Measurements from ENCODE around the gene ABITRAM. TPM values are rescaled to one million over a fixed set of nuclear protein-coding genes. Genes with fewer than 3 reads are reported as not detected.
A peak's percentile ranks its signal among the peaks of the same experiment; 100 is the strongest.
"Not testable (repeated sequence)": the region's sequence is repeated elsewhere in the genome, so short reads cannot be mapped to it uniquely, and the experiment has no call there.

The ABITRAM gene, protein sequence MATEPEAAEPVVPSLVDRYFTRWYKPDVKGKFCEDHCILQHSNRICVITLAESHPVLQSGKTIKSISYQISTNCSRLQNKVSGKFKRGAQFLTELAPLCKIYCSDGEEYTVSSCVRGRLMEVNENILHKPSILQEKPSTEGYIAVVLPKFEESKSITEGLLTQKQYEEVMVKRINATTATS
- total RNA-seq (2022) (39.4 and 45.5 TPM in 2 replicates), Bru-seq, nascent RNA (percentile 74 among the genes with signal in this experiment), BruChase-seq, experiment 1, labeled RNA remaining after a 6-hour chase (percentile 90 among the genes with signal in this experiment), BruChase-seq, experiment 2, labeled RNA remaining after a 2-hour chase (percentile 81 among the genes with signal in this experiment)
- long read RNA-seq, transcript FAM206A-201 (6 exons, 2,134 nt): major isoform, 65 of 78 reads
- long read RNA-seq, partial matches to known transcripts: 2 of 78 reads
- long read RNA-seq, other reads (novel, unspliced or antisense): 10 of 78 reads

GRCh38 chr9:108934323-108934893 lies at the start of gene ABITRAM:
TSS of gene ABITRAM (plus strand) at chr9:108934400. CDS start at chr9:108934487, 87 bp downstream.
- no peak for TF ChIP-seq CTCF (IDR thresholded peaks at IDR 0.05; ENCODE audit: unreplicated experiment)
- DNase-seq (ENCODE audit: unreplicated experiment): peak; percentile 75
- no TSS peak for BruUV-seq (replicated peaks)
- POLR2A ChIA-PET: interaction anchor here (0.7 to 1.4 kb wide), 11 partner anchors 12 to 184 kb away, joined by 3 to 5 read pairs (median 4); no protein-coding TSS in a partner anchor
- Mint-ChIP-seq H3K27me3 (ENCODE audit: insufficient read depth, unreplicated experiment) (no peaks in the 10 kb centered on the region), H3K4me3 (ENCODE audit: unreplicated experiment) (peak within 1 kb of the TSS; percentile 98), H3K9me3 (ENCODE audit: unreplicated experiment) (no peaks in the 10 kb centered on the region), H3K27ac (ENCODE audit: low read depth, unreplicated experiment) (peak within 1 kb of the TSS; percentile 93), H3K36me3 (ENCODE audit: insufficient read depth, unreplicated experiment) (peaks cover 48% of the 10 kb centered on the region), H3K4me1 (ENCODE audit: insufficient read depth, unreplicated experiment) (peaks cover 24% of the 10 kb centered on the region)
- intact Hi-C loops (cut with micrococcal nuclease): loop anchor here (2.0 kb wide), 1 partner anchor 386 kb away; the partner anchor contains the start of gene EPB41L4B
- CTCF ChIA-PET: interaction anchor here (0.7 to 1.9 kb wide), 6 partner anchors 17 to 388 kb away, joined by 3 to 5 read pairs (median 3); no protein-coding TSS in a partner anchor

GRCh38 chr9:108884701-108885100 lies 49.5 kb upstream of the ABITRAM start:
- TF ChIP-seq CTCF (IDR thresholded peaks at IDR 0.05; ENCODE audit: unreplicated experiment): no peak
- ChIA-PET CTCF (interaction anchor here (1.0 to 1.2 kb wide), 2 partner anchors 34 to 67 kb away, joined by 3 read pairs; no protein-coding TSS in a partner anchor), POLR2A (interaction anchor here (0.7 to 1.3 kb wide), 2 partner anchors 16 to 420 kb away, joined by 3 to 9 read pairs; no protein-coding TSS in a partner anchor)
- H3K4me3 Mint-ChIP-seq (ENCODE audit: unreplicated experiment): no peak overlapping the region
- intact Hi-C loops (cut with micrococcal nuclease): loop anchor here (5.0 kb wide), 1 partner anchor 32 kb away; no protein-coding TSS in a partner anchor
- no peaks in the 10 kb centered on the region for H3K9me3 Mint-ChIP-seq (ENCODE audit: unreplicated experiment)
- BruUV-seq (replicated peaks): no TSS peak
- peaks cover 38% of the 10 kb centered on the region for H3K36me3 Mint-ChIP-seq (ENCODE audit: insufficient read depth, unreplicated experiment)
- DNase-seq (ENCODE audit: unreplicated experiment): no peak
- peaks cover 18% of the 10 kb centered on the region for H3K4me1 Mint-ChIP-seq (ENCODE audit: insufficient read depth, unreplicated experiment)
- no peaks in the 10 kb centered on the region for H3K27me3 Mint-ChIP-seq (ENCODE audit: insufficient read depth, unreplicated experiment)
- no peak overlapping the region for H3K27ac Mint-ChIP-seq (ENCODE audit: low read depth, unreplicated experiment)

DNA sequence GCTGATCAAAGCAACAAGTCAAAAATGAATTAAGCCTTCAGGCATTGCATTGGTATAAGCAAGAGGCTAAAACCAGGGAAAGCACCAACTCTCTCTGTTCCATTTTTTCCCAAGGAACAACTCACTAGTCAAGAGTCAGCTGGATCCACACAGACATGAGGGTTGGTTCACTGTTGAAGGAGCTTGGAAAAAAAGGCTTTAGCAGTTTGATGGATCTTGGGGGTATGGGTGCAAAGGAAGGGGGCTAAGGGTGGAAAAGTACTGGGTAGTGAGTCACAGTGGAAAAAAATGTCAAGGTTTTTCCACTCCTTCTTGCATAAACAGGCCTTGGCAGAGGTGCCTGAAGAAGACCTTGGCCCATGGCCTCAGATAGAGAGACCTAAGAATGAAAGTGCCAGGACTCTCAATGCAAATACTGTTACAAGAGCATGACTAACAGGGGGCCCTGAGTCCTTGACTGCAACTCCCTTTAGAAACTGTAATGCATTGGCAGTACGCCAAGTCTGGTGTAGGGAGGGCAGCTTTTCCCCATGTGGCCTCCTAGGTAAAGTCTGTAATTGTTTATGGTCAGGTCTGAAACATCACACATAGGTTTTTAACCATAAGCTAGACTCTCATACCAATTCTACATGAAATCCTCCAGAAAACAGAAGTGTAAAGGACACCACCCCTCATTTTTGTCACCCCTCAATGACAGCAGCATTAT lies 48.4 kb upstream of the ABITRAM start:
- peaks cover 18% of the 10 kb centered on the region for H3K4me1 Mint-ChIP-seq (ENCODE audit: insufficient read depth, unreplicated experiment)
- peak; percentile 96 for DNase-seq (ENCODE audit: unreplicated experiment)
- peaks cover 41% of the 10 kb centered on the region for H3K36me3 Mint-ChIP-seq (ENCODE audit: insufficient read depth, unreplicated experiment)
- H3K27ac Mint-ChIP-seq (ENCODE audit: low read depth, unreplicated experiment): peak overlapping the region; percentile 35
- ChIA-PET CTCF (interaction anchor here (0.6 to 1.6 kb wide), 4 partner anchors 35 to 80 kb away, joined by 3 to 6 read pairs (median 3); partner anchors contain the start of genes ABITRAM and ELP1), POLR2A (interaction anchor here (0.5 to 2.0 kb wide), 4 partner anchors 17 to 333 kb away, joined by 3 to 11 read pairs (median 4); no protein-coding TSS in a partner anchor)
- no TSS peak for BruUV-seq (replicated peaks)
- no peak for TF ChIP-seq CTCF (IDR thresholded peaks at IDR 0.05; ENCODE audit: unreplicated experiment)
- H3K27me3 Mint-ChIP-seq (ENCODE audit: insufficient read depth, unreplicated experiment): no peaks in the 10 kb centered on the region
- no peaks in the 10 kb centered on the region for H3K9me3 Mint-ChIP-seq (ENCODE audit: unreplicated experiment)
- no peak overlapping the region for H3K4me3 Mint-ChIP-seq (ENCODE audit: unreplicated experiment)
- intact Hi-C loops (cut with micrococcal nuclease): loop anchor here (5.0 kb wide), 1 partner anchor 33 kb away; no protein-coding TSS in a partner anchor

GRCh38 chr9:108886594-108887271 lies 47.5 kb upstream of the ABITRAM start:
- H3K4me3 Mint-ChIP-seq (ENCODE audit: unreplicated experiment); H3K9me3 Mint-ChIP-seq (ENCODE audit: unreplicated experiment); H3K27me3 Mint-ChIP-seq (ENCODE audit: insufficient read depth, unreplicated experiment); BruUV-seq (replicated peaks): not testable (repeated sequence)
- intact Hi-C loops (cut with micrococcal nuclease): loop anchor here (5.0 kb wide), 1 partner anchor 34 kb away; no protein-coding TSS in a partner anchor
- peak; percentile 15 for DNase-seq (ENCODE audit: unreplicated experiment)
- Mint-ChIP-seq H3K36me3 (ENCODE audit: insufficient read depth, unreplicated experiment) (peaks cover 43% of the 10 kb centered on the region), H3K27ac (ENCODE audit: low read depth, unreplicated experiment) (peak overlapping the region; percentile 35), H3K4me1 (ENCODE audit: insufficient read depth, unreplicated experiment) (peaks cover 18% of the 10 kb centered on the region)
- CTCF ChIA-PET: interaction anchor here (0.6 to 1.6 kb wide), 2 partner anchors 36 to 47 kb away, joined by 3 to 6 read pairs; partner anchors contain the start of genes ABITRAM and ELP1
- POLR2A ChIA-PET: interaction anchor here (1.0 to 2.0 kb wide), 3 partner anchors 17 to 26 kb away, joined by 3 to 11 read pairs (median 3); no protein-coding TSS in a partner anchor

Measured in MCF 10A (cell line).